Muscle of leg (tissue), 11 donors: Measurements from ENCODE around the gene CIPC. TPM values are rescaled to one million over a fixed set of nuclear protein-coding genes. Genes with fewer than 3 reads are reported as not detected.

Experiments used
- DNase-seq: peaks from one replicate; pipeline ENCODE4 v3.0.0; 2013
- H3K27ac ChIP-seq: one replicate; pipeline ENCODE4 v1.5.1; 2013; ENCODE audit warnings: mild to moderate bottlenecking, low read length, control low read depth
- H3K27me3 ChIP-seq: one replicate; pipeline ENCODE4 v1.6.1; 2013; ENCODE audit warnings: low read length; ENCODE audit not compliant: control insufficient read depth, insufficient read depth
- H3K36me3 ChIP-seq: one replicate; pipeline ENCODE4 v1.6.1; 2013; ENCODE audit warnings: low read length; ENCODE audit not compliant: control insufficient read depth, insufficient read depth
- H3K4me1 ChIP-seq: one replicate; pipeline ENCODE4 v1.6.1; 2013; ENCODE audit warnings: low read length; ENCODE audit not compliant: control insufficient read depth, insufficient read depth
- H3K4me3 ChIP-seq: one replicate; pipeline ENCODE4 v1.5.1; 2013; ENCODE audit warnings: low read length, control low read depth
- H3K9me3 ChIP-seq: replicated peaks from 2 replicates; pipeline ENCODE4 v1.6.1; 2013; ENCODE audit warnings: low read depth, low read length; ENCODE audit not compliant: control insufficient read depth
- WGBS: methylation state at CpG from one replicate; pipeline ENCODE4 v1.1.5; 2013; ENCODE audit warnings: missing lambda C conversion rate; ENCODE audit not compliant: insufficient coverage; 5-methylcytosine and 5-hydroxymethylcytosine counted together
- polyA plus RNA-seq, 8 donors: library from polyadenylated mRNA; unstranded; fragments of 120-200 nt; gene quantifications; one replicate each; pipeline versions ENCODE4 v1.2.1 to v1.2.3, GENCODE V29; 2013; ENCODE audit warnings: inconsistent platforms in 1 of 8, low replicate concordance in 1 of 8; ENCODE audit not compliant: insufficient read length in 8 of 8, insufficient read depth in 1 of 8
- total RNA-seq: library from RNA; stranded (reverse); fragments of 120-200 nt; gene quantifications from one replicate; pipeline ENCODE4 v1.2.4, GENCODE V29; 2013

Gene CIPC
- total and polyA plus RNA-seq, 9 donors: 13.0 to 18.9 (median 16.1) TPM

DNA sequence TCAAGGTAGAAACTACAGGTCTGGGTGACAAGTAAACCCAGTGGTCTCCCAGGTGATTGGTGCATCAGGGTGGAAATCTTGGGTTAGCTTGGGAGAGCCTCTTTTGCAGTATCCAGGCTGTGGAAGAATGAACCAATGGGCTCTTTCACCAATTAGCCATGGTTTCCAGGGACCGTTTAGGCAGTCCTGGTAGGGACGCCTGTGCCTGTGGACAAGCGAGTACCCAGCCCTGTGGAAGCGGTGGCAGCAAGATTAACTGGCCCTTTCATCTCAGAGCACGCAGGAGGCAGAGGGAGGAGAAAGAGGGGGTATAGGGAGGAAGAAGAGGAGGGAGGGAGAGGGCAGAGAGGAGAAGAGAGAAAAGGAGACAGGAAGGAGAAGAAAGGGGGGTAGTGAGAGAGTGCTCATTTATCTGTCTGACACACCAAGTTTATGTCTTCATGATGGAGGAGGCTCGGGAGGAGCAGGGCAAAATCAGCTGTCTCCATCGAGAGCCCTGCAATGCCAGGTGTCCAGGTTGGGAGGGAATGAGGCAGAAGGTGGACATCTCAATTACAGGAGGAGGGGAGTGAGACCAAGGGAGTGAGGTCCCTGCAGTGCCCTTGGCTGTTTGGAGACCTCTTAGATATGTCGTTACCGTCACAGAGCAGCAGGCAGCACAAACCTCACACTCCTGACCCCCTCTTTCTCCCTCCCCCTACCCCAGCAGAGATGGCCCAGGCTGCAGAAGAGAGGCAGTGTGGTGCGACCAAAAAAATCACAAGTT is 48.1 kb downstream of the CIPC start:
- Histone ChIP-seq H3K27me3 (peaks cover 50% of the 10 kb centered on the region), H3K4me1 (peaks cover 5% of the 10 kb centered on the region), H3K27ac (no peak overlapping the region), H3K36me3 (no peaks in the 10 kb centered on the region), H3K9me3 (no peaks in the 10 kb centered on the region), H3K4me3 (no peak overlapping the region)
- whole genome bisulfite sequencing: 7% methylated on average over 6 of the region's 10 CpGs
- DNase-seq: no peak

DNA sequence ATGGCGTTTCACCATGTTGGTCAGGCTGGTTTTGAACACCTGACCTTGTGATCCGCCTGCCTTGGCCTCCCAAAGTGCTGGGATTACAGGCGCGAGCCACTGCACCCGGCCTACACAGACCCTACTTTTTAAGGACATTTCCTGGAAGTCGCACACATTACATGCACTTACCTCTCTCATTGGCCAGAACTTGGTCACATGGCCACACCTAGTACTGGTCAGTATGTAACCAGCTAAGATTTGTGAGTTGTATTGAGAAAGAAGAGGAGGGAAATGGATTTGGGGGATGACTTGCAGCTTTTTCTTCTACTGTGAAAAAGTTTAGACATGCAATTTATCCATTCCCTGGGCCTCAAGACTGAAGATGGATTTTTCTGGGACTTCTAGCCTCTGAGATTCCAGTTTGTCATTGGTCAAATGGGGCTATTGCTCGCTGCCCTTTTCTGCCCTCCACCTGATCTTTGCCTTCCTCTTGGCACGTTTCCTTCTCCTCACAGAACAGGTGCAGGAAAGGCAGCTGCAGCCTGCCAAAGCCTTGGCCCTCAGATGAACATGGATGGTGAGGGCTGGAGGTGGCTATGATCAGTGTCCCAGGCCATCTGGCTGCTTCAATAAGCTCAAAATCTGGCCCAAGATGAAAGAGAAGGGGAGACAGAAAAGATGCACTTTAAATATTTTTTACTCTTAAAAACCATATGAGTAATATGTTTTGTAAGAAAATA is 50.6 kb downstream of the CIPC start:
- Histone ChIP-seq H3K9me3 (no peaks in the 10 kb centered on the region), H3K27ac (no peak overlapping the region), H3K27me3 (peaks cover 34% of the 10 kb centered on the region), H3K4me1 (no peaks in the 10 kb centered on the region), H3K4me3 (no peak overlapping the region), H3K36me3 (no peaks in the 10 kb centered on the region)
- DNase-seq: no peak
- WGBS: no CpG with 5 or more reads among the region's 8 CpGs

DNA sequence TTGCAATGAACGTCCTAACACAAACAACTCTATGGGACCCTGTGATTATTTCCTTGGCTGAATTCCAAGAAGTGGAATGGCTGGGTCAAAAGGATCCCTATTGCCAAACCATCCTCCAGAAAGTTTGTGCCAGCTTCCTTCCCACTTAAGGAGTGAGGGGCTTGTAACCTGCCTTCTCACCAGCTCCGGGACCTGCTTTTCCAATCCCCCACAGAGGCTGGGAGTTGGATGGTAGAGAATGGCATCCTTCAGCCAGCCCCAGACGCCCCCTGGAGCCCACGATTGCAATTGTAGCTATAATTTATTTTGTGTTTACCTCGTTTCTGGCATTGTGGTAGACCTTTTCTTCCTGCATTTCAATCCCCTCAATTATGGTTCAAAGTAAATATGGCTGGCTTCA is 53.2 kb downstream of the CIPC start:
- H3K27ac ChIP-seq: no peak overlapping the region
- no peaks in the 10 kb centered on the region for H3K36me3 ChIP-seq
- H3K27me3 ChIP-seq: peaks cover 22% of the 10 kb centered on the region
- WGBS: no CpG with 5 or more reads among the region's 5 CpGs
- peaks cover 3% of the 10 kb centered on the region for H3K4me1 ChIP-seq
- H3K4me3 ChIP-seq: no peak overlapping the region
- DNase-seq: no peak
- no peaks in the 10 kb centered on the region for H3K9me3 ChIP-seq

- no peak for DNase-seq
- peaks cover 3% of the 10 kb centered on the region for H3K4me1 ChIP-seq
- H3K27me3 ChIP-seq: peaks cover 14% of the 10 kb centered on the region
- H3K36me3 ChIP-seq: no peaks in the 10 kb centered on the region
- no peak overlapping the region for H3K4me3 ChIP-seq
- no peaks in the 10 kb centered on the region for H3K9me3 ChIP-seq
- WGBS: 86% methylated on average over 1 of the region's 2 CpGs
- no peak overlapping the region for H3K27ac ChIP-seq
Observed at GRCh38 chr14:77151918-77152588, 54.0 kb downstream of the CIPC start.

- Histone ChIP-seq H3K9me3 (no peaks in the 10 kb centered on the region), H3K27ac (no peak overlapping the region), H3K27me3 (peaks cover 11% of the 10 kb centered on the region), H3K4me1 (peaks cover 14% of the 10 kb centered on the region), H3K4me3 (no peak overlapping the region), H3K36me3 (no peaks in the 10 kb centered on the region)
- WGBS: 90% methylated on average over 2 of the region's 3 CpGs
- DNase-seq: no peak
Observed at GRCh38 chr14:77153802-77154201, 55.7 kb downstream of the CIPC start.

DNA sequence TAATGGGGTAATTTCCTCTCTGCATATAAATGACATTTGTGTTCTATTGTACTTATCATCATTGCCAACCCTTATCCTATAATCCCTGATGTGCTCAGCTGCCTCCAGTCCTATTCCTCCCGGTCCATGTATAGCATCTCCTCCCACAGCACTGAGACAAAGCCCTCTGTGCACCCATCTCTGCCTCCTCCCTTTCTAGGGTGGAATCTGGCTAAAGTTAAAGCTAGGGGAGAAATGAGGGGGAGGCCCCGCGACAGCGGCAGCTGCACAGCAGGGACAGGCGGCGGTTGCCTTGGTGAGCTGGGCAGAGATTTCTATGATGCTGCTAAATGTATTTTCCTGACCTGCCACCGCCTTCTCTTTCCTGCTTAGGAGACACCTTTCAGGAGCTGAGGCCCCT is 56.4 kb downstream of the CIPC start:
- peaks cover 11% of the 10 kb centered on the region for H3K27me3 ChIP-seq

DNA sequence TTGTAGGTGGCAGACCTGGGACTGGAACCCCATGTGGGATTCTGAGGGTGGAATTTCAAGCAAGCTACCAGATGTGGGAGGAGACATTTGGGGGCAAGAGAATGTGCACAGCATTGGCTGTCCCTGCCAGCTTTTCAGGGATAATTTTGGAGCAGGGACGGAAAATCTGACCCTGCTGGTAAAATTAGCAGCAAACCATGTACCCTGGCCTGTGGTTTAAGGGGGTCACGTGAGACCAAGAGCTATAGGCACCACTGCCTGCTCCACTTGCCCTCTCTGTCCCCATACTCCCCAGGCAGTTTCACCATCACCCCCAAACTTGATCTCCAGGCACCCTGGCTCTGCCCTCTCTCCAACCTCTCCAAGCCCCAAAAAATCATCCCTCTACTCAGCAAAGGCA is 57.0 kb downstream of the CIPC start:
- WGBS: 70% methylated on average over 1 of the region's 2 CpGs

More for the DNA sequence above, 56.4 kb downstream of the CIPC start:
- Histone ChIP-seq H3K9me3 (no peaks in the 10 kb centered on the region), H3K4me3 (no peak overlapping the region), H3K27ac (no peak overlapping the region), H3K36me3 (no peaks in the 10 kb centered on the region), H3K4me1 (peaks cover 15% of the 10 kb centered on the region)
- no peak for DNase-seq
- no CpG with 5 or more reads among the region's 7 CpGs for WGBS

DNA sequence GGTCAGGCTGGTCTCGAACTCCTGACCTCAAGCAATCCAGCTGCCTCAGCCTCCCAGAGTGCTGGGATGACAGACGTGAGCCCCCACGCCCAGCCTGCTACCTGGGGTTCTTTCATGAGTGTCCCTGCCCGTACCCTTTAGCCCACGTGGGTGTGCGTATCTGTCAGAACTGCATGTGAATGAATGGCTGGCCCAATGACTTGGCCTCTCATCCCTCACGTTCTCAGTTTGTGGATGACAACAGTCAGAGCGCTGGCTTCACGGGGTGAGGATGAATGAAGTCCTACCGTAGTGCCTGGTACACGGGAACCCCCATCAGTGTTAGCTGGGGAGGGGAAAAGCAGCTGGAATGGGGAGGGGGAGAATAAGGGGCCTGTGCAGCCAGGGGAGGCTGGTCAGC is 59.7 kb downstream of the CIPC start:
- no peak for DNase-seq
- Histone ChIP-seq H3K27me3 (peaks cover 12% of the 10 kb centered on the region), H3K27ac (no peak overlapping the region), H3K4me1 (peaks cover 15% of the 10 kb centered on the region), H3K36me3 (no peaks in the 10 kb centered on the region), H3K4me3 (no peak overlapping the region), H3K9me3 (no peaks in the 10 kb centered on the region)
- WGBS: 80% methylated on average over 3 of the region's 11 CpGs

More for the DNA sequence above, 57.0 kb downstream of the CIPC start:
- no peaks in the 10 kb centered on the region for H3K9me3 ChIP-seq
- H3K36me3 ChIP-seq: no peaks in the 10 kb centered on the region
- H3K27ac ChIP-seq: no peak overlapping the region
- DNase-seq: no peak
- H3K4me1 ChIP-seq: peaks cover 15% of the 10 kb centered on the region
- H3K4me3 ChIP-seq: no peak overlapping the region
- H3K27me3 ChIP-seq: peaks cover 11% of the 10 kb centered on the region

GRCh38 chr14:77158175-77158881 is 60.3 kb downstream of the CIPC start:
- WGBS: 8% methylated on average over 12 of the region's 18 CpGs
- H3K4me3 ChIP-seq: no peak overlapping the region
- H3K36me3 ChIP-seq: no peaks in the 10 kb centered on the region
- peak; percentile 47 for DNase-seq
- no peak overlapping the region for H3K27ac ChIP-seq
- H3K9me3 ChIP-seq: no peaks in the 10 kb centered on the region
- H3K27me3 ChIP-seq: peaks cover 12% of the 10 kb centered on the region
- peaks cover 15% of the 10 kb centered on the region for H3K4me1 ChIP-seq

- no peak overlapping the region for H3K4me3 ChIP-seq
- H3K27ac ChIP-seq: no peak overlapping the region
- H3K4me1 ChIP-seq: peaks cover 15% of the 10 kb centered on the region
- DNase-seq: no peak
- no peaks in the 10 kb centered on the region for H3K9me3 ChIP-seq
- H3K36me3 ChIP-seq: no peaks in the 10 kb centered on the region
- WGBS: no CpG with 5 or more reads among the region's 2 CpGs
- peaks cover 9% of the 10 kb centered on the region for H3K27me3 ChIP-seq
Observed at GRCh38 chr14:77158882-77159255, 60.8 kb downstream of the CIPC start.
